Uterus (tissue), 4 donors: ENCODE results near the gene ATXN7L1. TPM values are rescaled to one million over a fixed set of nuclear protein-coding genes. Genes with fewer than 3 reads are reported as not detected.
A peak's percentile ranks its signal among the peaks of the same experiment; 100 is the strongest.

Source experiments
- DNase-seq, 2 donors: peaks; one replicate each; pipeline ENCODE4 v3.0.0-alpha.2; 2019 to 2020
- H3K27ac ChIP-seq, 2 donors: fragments of 200-600 bp; sonication (generic); 1 replicate in 1 of 2; 2 replicates in 1 of 2; pipeline ENCODE4 v1.5.1; 2016 to 2018
- H3K27me3 ChIP-seq, 2 donors: fragments of 200-600 bp; sonication (generic); one replicate each; pipeline ENCODE4 v1.5.1; 2018 to 2019; ENCODE audit warnings: control low read depth in 1 of 2
- H3K36me3 ChIP-seq, 2 donors: fragments of 200-600 bp; sonication (generic); one replicate each; pipeline ENCODE4 v1.5.1; 2019; ENCODE audit warnings: control low read depth in 1 of 2
- H3K4me1 ChIP-seq, 2 donors: fragments of 200-600 bp; sonication (generic); one replicate each; pipeline ENCODE4 v1.5.1; 2018 to 2019; ENCODE audit warnings: control low read depth in 1 of 2
- H3K4me3 ChIP-seq, 2 donors: fragments of 200-600 bp; sonication (generic); 1 replicate in 1 of 2; 2 replicates in 1 of 2; pipeline ENCODE4 v1.5.1; 2018 to 2019; ENCODE audit warnings: mild to moderate bottlenecking in 1 of 2
- H3K9me3 ChIP-seq, 2 donors: fragments of 200-600 bp; sonication (generic); one replicate each; pipeline ENCODE4 v1.5.1; 2019; ENCODE audit warnings: control low read depth in 1 of 2
- POLR2A ChIP-seq, 2 donors: fragments of 450-650 bp; IDR thresholded peaks; one replicate each; pipeline ENCODE4 v1.6.1; 2016; ENCODE audit warnings: antibody characterized with exemption in 2 of 2, mild to moderate bottlenecking in 1 of 2, moderate library complexity in 1 of 2
- intact Hi-C: fragments of 100-400 bp; cut with DNase I; formaldehyde crosslinking; loops from one replicate; pipeline ENCODE4 v1.15.1; 2023; ENCODE audit warnings: low total_unique reads
- total RNA-seq, 4 donors: library from RNA; depleted of rRNA in 3 of 4; stranded (reverse); fragments of >200 nt in 3 of 4; gene quantifications; one replicate each; pipeline versions ENCODE4 v1.1.0 to v1.2.4, GENCODE V29; 2014 to 2023
- TF ChIP-seq, protein P1 (sequence below), 4 experiments: fragments of 200-600 bp in 2 of 4; fragments of 450-650 bp in 2 of 4; sonication (generic) in 2 of 4; IDR thresholded peaks; one replicate each; pipeline ENCODE4 v1.5.1; 2016 to 2019; ENCODE audit warnings: antibody characterized with exemption in 4 of 4, mild to moderate bottlenecking in 2 of 4, moderate library complexity in 1 of 4
- donor health status: DM: yes; HTN: yes; CAD: no.

The ATXN7L1 gene
- total RNA-seq, 4 donors from 2014 or later, result 4.4 to 22.4 (median 11.0) TPM

DNA sequence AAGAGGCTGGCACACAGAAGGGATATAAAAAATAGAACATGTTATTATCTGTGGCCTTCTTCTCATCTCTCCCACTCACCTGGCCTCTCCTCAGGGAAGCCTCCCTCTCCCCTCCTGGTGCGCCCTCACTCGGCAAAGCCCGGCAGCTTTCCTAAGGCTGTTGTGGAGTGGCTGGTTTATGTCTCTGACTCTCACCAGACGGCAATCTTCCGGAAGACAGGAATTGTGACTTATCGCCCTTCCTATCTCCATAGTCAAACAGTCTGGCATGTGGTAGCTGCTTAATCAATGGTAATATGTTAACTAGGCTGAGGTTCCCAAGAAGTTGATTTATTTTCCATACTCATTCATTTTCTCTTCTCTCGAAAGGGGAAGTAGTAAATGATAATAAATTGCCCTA, 78.7 kb downstream of the ATXN7L1 start:
- intact Hi-C loops, result no loop called here
- Histone ChIP-seq H3K36me3 (no peaks in the 10 kb centered on the region), H3K27ac (no peak overlapping the region), H3K4me1 (no peaks in the 10 kb centered on the region), H3K9me3 (no peaks in the 10 kb centered on the region), H3K4me3 (no peak overlapping the region), H3K27me3 (no peaks in the 10 kb centered on the region)
- no peak for DNase-seq
- TF ChIP-seq, protein P1, sequence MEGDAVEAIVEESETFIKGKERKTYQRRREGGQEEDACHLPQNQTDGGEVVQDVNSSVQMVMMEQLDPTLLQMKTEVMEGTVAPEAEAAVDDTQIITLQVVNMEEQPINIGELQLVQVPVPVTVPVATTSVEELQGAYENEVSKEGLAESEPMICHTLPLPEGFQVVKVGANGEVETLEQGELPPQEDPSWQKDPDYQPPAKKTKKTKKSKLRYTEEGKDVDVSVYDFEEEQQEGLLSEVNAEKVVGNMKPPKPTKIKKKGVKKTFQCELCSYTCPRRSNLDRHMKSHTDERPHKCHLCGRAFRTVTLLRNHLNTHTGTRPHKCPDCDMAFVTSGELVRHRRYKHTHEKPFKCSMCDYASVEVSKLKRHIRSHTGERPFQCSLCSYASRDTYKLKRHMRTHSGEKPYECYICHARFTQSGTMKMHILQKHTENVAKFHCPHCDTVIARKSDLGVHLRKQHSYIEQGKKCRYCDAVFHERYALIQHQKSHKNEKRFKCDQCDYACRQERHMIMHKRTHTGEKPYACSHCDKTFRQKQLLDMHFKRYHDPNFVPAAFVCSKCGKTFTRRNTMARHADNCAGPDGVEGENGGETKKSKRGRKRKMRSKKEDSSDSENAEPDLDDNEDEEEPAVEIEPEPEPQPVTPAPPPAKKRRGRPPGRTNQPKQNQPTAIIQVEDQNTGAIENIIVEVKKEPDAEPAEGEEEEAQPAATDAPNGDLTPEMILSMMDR (IDR thresholded peaks at IDR 0.05), result no peak
- no peak for TF ChIP-seq POLR2A (IDR thresholded peaks at IDR 0.05)

DNA sequence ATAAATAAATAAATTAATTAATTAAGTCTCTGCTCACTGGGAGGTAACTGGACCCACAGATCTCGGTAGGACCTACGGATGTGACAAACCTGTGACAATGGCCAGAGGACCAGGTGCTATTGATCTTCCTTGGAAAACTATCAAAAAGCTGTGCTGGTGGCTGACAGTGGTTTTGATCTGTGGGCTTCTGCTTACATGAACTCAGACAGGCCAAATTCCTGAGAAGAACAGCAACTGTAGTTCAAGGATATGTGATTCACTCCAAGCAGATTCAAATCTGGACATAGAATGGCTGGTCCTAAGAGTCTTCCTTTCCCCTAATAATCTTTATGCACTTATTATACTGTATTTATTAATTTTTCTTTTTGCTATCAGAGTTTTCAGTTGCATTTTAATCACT, 80.0 kb downstream of the ATXN7L1 start:
- no peaks in the 10 kb centered on the region for H3K36me3 ChIP-seq
- no peak for DNase-seq
- H3K27me3 ChIP-seq, result no peaks in the 10 kb centered on the region
- no peaks in the 10 kb centered on the region for H3K4me1 ChIP-seq
- H3K9me3 ChIP-seq, result no peaks in the 10 kb centered on the region
- no peak overlapping the region for H3K4me3 ChIP-seq
- no peak for TF ChIP-seq POLR2A (IDR thresholded peaks at IDR 0.05)
- TF ChIP-seq, protein P1 (IDR thresholded peaks at IDR 0.05), result no peak
- H3K27ac ChIP-seq, result no peak overlapping the region
- intact Hi-C loops, result no loop called here

DNA sequence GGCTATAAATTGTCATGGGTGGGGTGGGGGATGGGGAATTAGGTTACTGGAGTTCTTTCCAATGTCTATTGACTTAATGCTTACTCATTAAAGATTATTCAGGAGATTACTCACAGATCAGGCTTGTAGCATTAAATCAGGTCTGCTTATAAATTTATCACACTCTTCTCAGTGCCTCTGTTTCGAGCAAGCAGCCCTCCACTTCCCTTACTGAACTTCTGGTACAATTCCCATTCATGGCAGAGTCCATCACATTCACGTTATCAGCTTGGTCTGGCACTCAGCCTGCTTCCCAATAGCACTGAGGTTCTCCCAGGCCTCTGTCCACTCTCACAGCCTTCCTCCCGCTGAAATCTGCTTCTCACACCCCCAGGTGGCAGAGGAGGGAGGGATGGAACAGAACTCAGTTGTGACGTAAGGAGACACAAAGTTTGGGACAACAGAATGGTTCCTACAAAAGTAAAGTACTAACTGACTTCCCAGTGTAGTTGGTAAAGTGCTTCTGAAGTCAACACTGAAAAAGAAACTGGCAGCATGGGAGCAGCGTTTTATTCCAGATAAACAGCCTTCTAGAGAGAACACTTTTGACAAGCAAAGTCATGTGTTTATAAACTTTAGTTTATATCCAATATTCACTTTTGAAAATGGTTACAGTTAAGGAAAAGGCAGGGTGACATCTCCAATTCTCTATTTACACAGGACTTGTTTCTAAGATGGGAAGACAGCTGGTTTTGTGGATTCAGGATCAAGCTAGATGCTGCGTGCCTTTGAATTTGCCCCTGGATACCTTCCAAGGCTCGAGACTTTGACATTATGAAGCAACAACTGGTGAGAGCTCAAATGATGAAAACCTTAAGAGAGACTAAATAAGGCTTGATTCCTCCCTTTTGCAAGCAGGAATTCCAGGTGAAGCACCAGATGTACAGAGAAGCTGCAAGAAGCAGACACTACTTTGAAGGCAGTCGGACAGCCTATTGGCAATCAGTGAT, 81.4 kb downstream of the ATXN7L1 start:
- intact Hi-C loops, result no loop called here
- Histone ChIP-seq H3K4me1 (no peaks in the 10 kb centered on the region), H3K27ac (peak overlapping the region; percentile 67 to 74), H3K9me3 (no peaks in the 10 kb centered on the region), H3K27me3 (no peaks in the 10 kb centered on the region), H3K4me3 (no peak overlapping the region), H3K36me3 (no peaks in the 10 kb centered on the region)
- DNase-seq, result peak; percentile 42 to 54
- TF ChIP-seq, protein P1 (IDR thresholded peaks at IDR 0.05), result no peak
- TF ChIP-seq POLR2A (IDR thresholded peaks at IDR 0.05), result no peak

DNA sequence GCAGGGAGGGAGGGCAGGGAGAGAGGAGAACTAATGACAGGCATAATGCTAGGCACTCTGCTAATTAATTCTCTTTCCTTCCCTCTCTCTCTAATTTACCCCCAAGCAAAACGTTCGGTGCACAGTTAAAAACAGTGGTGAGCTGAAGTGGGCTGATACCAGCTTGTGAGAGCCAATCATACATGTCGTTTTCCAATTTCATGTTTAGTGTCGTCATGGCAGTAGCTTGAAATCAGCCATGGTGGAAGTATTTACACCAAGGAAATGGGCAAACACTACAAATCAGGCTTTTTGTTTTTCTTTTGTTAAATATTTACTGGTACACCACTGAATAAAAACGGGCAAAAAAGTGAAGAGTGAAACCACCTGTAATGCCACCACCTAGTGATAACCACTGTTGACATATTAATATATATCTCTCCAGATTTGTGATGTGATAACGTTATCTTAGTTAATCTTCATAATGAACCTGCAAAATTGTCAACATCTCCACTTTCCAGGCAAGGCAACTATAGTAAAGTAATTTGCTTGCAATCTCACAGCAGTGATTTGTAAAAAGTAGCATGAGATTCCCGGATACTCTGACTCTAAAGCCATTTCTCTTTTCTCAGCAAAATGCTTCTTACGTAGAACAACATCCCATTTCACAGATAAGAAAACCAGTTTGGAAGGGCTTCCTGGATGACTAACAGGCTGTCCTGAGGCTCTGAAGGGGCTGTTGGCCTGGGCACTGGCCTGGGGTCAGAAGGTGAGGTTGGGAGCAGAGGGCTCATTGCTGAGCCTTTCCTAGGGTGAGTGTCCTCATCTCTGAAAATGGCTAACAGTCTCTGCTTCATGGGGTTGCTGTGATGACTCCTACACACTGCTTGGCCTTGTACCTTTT, 83.7 kb downstream of the ATXN7L1 start:
- TF ChIP-seq, protein P1 (IDR thresholded peaks at IDR 0.05), result no peak
- TF ChIP-seq POLR2A (IDR thresholded peaks at IDR 0.05), result no peak
- intact Hi-C loops, result no loop called here
- no peaks in the 10 kb centered on the region for H3K4me1 ChIP-seq
- H3K27ac ChIP-seq, result no peak overlapping the region
- no peak for DNase-seq
- no peak overlapping the region for H3K4me3 ChIP-seq
- H3K27me3 ChIP-seq, result no peaks in the 10 kb centered on the region
- H3K36me3 ChIP-seq, result no peaks in the 10 kb centered on the region
- H3K9me3 ChIP-seq, result no peaks in the 10 kb centered on the region
